Kidney epithelial cell (primary cell): ENCODE measurements around the gene MARCHF3. TPM values are rescaled to one million over a fixed set of nuclear protein-coding genes. Genes with fewer than 3 reads are reported as not detected.

Experiments used
- DNase-seq: peaks from one replicate; pipeline ENCODE4 v3.0.0-alpha.2; 2010; ENCODE audit warnings: low read depth
- H3K27me3 ChIP-seq: 2 replicates; pipeline ENCODE4 v1.6.0; 2011; ENCODE audit warnings: low read length; ENCODE audit not compliant: control insufficient read depth, insufficient read depth
- H3K36me3 ChIP-seq: 2 replicates; pipeline ENCODE4 v1.5.1; 2011; ENCODE audit warnings: low read length; ENCODE audit not compliant: control insufficient read depth, insufficient read depth
- H3K4me3 ChIP-seq: 2 replicates; pipeline ENCODE4 v1.5.1; 2011; ENCODE audit warnings: low read depth, mild to moderate bottlenecking, control low read depth, low read length
- CTCF ChIP-seq: IDR thresholded peaks from 2 replicates; pipeline ENCODE4 v1.5.1; 2011; ENCODE audit warnings: mild to moderate bottlenecking, moderate library complexity, low read length, control low read depth, inconsistent platforms; ENCODE audit not compliant: insufficient read depth, poor library complexity, severe bottlenecking
- total RNA-seq: library from RNA; depleted of rRNA; stranded (reverse); fragments of >200 nt; gene quantifications from 2 replicates; pipeline ENCODE4 v1.2.3, GENCODE V29; 2015

Gene MARCHF3
- total RNA-seq, 1 donor from 2014 or later: 0.46 TPM

GRCh38 chr5:127072861-127073846, 42.8 kb upstream of the MARCHF3 start, which contains the start of gene C5orf63:
TSS of gene C5orf63 (minus strand) at chr5:127073502. CDS start at chr5:127058995, 14,507 bp downstream.
- no peak for DNase-seq
- no peaks in the 10 kb centered on the region for H3K36me3 ChIP-seq

GRCh38 chr5:127070243-127070642, 39.9 kb upstream of the MARCHF3 start:
- no peaks in the 10 kb centered on the region for H3K36me3 ChIP-seq
- no peak for DNase-seq
- H3K4me3 ChIP-seq: no peak overlapping the region
- H3K27me3 ChIP-seq: no peaks in the 10 kb centered on the region
- no peak for TF ChIP-seq CTCF

More at GRCh38 chr5:127072861-127073846, 42.8 kb upstream of the MARCHF3 start, which contains the start of gene C5orf63:
- Histone ChIP-seq H3K4me3 (peak within 1 kb of the TSS; percentile 68), H3K27me3 (no peaks in the 10 kb centered on the region)
- TF ChIP-seq CTCF: no peak

- H3K4me3 ChIP-seq: no peak overlapping the region
- no peaks in the 10 kb centered on the region for H3K36me3 ChIP-seq
- no peaks in the 10 kb centered on the region for H3K27me3 ChIP-seq
- peak; percentile 28 for DNase-seq
- no peak for TF ChIP-seq CTCF
These were observed 38.3 kb upstream of the MARCHF3 start for GRCh38 chr5:127068493-127069214.

GRCh38 chr5:127066721-127067120, 36.4 kb upstream of the MARCHF3 start:
- Histone ChIP-seq H3K4me3 (no peak overlapping the region), H3K27me3 (no peaks in the 10 kb centered on the region), H3K36me3 (no peaks in the 10 kb centered on the region)
- no peak for TF ChIP-seq CTCF
- no peak for DNase-seq

- H3K36me3 ChIP-seq: no peaks in the 10 kb centered on the region
- DNase-seq: no peak
- no peak for TF ChIP-seq CTCF
- H3K27me3 ChIP-seq: no peaks in the 10 kb centered on the region
- H3K4me3 ChIP-seq: no peak overlapping the region
These were observed 34.0 kb upstream of the MARCHF3 start for GRCh38 chr5:127064253-127064840.
